Endothelial cell of hepatic sinusoid (primary cell): ENCODE results near the gene MICAL1.

Experiments used
- in situ Hi-C: cut with HindIII; loops from 2 replicates; pipeline ENCODE4 v1.10.0; 2017; ENCODE audit warnings: low sequenced_read_pairs

The MICAL1 gene

DNA sequence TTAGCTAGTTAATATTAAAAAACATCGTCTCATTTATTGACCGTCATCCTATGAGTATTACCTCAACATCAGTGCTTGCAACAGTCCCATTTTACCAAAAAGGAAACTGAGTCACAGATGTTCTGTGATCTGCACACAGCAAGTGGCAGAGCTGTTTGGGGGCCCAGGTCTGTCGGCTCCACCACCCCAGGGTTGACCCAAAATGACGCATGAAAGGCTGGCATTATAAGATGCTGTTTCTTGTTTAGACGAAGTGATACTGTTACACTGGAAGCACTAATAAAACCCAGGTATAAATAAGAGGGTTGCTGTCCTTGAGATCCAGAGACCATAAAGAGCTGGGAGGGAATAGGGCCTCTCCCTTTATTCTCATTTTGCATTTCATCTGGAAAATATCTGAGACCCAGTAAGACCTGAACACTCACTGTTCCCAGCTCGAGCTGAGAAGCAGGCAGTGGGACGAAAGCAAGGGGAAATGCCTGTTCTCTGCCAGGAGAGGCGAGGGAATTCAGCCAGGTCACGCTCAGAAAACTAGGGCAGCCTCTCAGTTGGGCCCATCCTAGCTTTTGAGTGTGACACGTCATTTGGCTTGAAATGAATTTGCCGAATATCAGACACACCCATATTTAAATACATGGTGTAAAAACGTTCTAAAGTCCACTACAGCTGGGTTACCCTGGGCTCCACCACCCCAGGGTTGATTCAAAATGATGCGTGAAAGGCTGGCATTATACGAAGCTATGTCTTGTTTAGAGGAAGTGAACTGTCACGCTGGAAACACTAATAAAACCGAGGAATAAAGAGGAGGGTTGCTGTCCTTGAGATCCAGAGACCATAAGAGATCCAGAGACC lies 1.4 kb upstream of the MICAL1 start:
- in situ Hi-C loops: no loop called here

DNA sequence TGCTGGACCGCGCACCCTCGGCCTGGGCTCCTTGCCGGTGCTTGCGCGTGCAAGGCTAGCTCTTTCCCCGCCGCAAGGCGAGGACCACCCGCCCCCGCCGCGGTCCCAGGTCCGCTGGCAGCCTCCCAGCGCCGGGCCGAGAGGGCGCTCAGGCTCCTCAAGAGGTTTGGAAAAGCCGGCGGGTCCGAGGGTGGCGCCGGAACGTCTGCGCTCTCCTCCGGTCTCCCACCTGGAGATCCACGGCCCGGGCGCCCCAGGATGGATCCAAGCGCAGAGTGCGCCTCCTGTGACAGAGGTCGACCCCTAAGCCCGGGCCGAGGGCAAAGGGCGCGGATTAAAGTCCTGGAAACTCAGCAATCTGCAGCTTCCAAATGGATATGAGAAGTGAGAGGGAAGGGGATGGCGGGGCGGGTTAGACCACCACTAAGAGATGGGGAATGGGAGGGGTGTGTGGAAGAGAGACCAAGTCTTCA lies 575 bp upstream of the MICAL1 start:
- in situ Hi-C loops: no loop called here

DNA sequence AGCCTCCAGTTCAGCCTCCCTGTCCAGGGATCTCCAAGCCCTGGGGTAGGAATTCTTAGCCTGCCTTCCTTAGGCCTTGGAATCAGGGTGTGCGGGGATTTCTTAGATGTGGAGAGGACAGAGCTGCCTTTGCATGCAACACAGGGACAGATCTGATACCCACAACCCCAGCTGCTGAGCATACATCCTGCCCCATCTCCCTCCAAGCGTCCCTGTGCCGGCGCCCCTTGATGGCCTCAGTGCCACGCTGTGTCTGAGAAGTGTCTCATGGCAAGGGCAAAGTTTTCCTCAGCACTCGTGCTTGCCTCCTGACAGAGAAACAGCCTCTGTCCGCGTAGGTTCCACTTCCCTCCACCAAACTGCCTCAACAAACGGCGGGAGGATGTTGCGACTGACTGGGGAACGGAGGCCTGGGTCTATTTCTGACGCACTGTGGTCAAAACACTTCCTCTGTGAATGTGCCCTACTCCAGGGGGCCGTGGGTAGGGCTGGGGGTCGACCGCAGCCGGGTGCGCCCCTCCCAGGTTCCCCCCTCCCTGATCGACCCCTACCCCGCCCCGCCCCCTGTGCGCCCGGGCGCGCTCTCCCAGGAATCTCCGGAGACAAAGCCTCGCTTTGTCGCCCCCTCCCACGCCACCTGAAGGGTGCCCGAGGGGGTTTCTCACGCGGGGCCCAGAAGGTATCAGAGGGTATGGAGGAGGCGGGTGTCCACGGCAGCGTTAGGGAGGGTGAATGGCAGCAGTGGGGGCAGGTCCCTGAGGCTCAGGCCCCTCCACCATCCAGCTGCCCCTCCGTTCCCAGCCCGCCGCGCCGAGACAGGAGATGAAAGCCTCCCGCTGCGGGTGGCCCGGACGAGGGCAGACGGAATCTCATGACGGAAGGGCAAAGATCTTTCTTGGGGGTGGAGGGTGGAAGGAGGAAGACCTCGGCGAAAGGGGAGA lies 806 bp downstream of the MICAL1 start:
- in situ Hi-C loops: loop anchor here (5.0 kb wide), 1 partner anchor 38 kb away; no protein-coding TSS in a partner anchor

DNA sequence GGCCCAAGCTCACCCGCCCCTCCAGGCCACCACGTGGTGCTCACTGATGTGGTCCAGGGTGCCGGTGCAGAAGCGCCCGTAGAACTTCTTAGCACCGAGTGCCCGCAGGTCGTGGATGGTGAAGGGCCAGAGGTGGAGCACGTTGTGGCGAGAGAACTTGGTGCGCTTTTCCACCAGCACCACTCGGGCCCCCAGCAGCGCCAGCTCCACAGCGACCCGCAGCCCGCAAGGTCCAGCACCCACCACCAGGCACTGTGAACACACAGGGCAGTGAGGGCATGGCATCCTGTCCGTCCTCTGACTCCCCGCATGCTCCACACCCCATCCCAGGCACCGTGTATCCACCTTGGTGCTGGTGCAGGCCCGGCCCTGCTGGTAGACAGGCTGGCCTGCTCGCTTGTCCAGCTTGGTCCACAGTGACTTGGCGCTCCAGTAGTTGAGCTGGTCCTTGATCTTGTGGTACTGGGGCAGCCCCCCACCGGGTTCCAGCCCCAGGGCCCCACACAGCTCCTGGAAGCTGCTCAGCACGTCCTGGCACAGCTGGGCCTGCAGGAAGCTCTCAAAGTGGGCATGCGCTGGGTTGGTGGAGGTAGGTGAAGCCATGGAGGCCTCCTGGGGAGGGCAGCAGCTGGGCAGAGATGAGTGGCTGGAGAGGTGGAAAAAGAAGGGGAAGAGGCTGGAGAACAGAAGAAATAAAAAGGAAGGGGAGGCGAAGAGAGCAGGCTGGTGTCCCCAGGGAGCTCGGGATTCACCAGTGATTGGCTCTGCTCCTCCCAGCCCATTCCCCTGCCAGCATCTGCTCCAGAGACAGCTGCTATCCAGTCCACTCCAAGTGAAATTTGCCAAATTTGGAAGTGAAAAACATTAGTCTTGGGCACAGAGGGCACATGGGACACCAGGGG lies 1.7 kb downstream of the MICAL1 start:
- in situ Hi-C loops: loop anchor here (5.0 kb wide), 1 partner anchor 38 kb away; no protein-coding TSS in a partner anchor

DNA sequence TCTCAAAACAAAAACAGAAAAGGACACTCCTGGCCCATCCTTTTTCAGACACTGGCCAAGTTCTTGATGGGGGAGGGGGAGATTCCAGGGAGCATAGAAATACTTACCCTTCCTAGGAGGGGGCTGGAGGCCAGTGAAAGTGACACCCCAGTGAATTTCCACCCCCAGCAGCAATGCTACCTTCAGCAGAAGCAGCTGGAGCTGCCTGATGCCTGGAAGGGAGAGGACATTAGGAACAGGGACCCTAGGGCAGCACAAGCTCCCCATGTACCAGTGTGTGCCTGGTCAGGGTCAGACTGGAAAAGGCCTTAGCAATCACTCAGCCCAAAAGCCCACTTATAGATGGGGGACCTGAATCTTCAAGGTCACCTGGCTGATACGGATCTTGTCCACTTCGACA lies 2.4 kb downstream of the MICAL1 start:
- in situ Hi-C loops: loop anchor here (5.0 kb wide), 1 partner anchor 39 kb away; no protein-coding TSS in a partner anchor

DNA sequence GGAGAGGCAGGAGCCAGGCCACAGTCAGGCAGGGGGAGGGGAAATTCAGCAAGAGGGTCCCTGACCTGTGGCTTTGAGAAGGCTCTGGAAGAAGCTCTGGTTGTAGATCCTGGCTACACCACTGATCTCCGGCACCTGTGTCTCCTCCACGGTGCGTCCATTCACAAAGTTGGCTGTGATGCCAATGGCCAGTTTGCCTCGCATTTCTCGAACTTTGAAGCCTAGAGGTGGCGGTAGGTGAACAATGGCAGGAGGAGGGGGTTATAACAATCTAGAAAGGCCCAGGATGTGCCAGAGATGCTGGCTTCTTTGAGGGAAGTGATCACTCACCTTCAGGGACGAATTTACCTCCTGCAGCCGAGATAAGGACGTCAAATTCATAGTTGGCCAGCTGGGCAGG lies 3.4 kb downstream of the MICAL1 start:
- in situ Hi-C loops: loop anchor here (5.0 kb wide), 1 partner anchor 40 kb away; no protein-coding TSS in a partner anchor

DNA sequence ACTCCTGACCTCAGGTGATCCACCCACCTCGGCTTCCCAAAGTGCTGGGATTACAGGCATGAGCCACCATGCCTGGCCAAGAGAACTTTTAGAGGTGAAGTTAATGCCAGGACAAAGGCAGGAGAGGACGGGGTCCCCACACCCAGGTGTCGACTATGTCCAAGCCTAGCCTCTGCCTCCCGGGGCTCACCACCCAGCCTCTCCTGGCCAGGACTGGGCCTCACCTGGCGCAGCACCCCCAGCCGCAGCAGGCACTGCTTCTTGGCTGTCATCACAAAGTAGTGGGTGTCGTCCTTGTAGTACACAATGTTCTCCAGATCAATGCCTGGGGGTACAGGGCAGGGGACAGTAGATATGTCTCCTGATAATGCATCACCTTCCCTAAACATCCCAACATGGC lies 4.2 kb downstream of the MICAL1 start:
- in situ Hi-C loops: loop anchor here (5.0 kb wide), 1 partner anchor 41 kb away; no protein-coding TSS in a partner anchor

DNA sequence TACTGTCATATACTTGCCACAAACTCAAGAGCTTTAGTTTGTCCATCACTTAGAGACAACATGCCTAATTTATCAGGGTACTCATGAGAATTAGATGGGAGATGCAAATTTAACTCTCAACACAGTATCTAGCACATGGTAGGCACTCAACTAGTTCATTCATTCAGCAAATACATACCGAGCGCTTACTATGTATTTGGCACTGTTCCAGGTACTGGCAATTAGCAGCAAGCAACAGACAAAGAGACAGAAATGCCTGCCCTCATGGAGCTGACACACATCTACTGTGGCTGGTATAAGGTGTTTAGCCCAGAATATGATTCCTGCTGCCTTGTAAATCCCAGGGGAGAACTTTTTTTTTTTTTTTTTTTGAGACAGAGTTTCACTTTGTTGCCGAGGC lies 4.8 kb downstream of the MICAL1 start:
- in situ Hi-C loops: loop anchor here (5.0 kb wide), 1 partner anchor 42 kb away; no protein-coding TSS in a partner anchor

DNA sequence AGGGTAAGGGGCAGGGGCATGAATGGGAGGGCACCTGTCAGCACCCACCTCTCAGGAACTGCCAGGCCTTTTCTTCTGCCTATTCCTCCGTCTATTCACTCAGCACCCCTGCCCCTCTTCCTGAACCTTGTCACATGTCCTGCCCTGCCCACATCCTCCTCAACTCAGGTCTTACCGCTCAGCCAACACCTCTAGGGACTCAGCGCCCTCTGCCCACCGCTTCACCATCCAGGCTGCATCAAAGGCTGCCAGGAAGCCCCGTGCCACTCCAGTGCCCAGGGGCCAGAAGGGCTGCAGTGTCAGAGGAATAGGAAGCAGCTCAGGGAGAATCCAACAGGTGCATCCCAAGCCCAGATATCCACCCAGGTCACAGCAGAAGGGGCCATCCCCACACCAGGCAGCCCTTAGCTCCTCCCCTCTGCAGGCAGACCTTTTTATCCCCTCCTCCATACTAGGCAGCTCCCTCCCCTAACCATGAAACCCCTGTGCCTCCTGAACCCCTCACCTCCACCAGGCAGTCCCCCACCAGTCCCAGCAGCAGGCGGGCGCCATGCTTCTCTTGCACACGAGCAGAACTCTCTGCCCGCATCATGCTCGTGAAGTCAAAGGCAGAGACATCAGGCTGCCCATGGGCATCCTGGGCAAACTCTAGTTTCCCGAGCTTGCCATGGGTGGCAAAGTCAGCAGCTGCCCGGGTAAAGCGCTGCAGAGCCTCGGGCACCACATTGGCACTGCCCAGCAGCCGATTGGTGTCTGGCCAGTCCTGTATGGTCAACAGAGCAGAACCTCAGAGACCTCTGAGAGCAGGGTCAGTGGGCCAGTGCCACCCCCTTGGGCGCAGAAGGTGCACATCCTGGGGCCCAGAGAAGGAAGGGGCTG lies 5.5 kb downstream of the MICAL1 start:
- in situ Hi-C loops: loop anchor here (5.0 kb wide), 1 partner anchor 42 kb away; no protein-coding TSS in a partner anchor

DNA sequence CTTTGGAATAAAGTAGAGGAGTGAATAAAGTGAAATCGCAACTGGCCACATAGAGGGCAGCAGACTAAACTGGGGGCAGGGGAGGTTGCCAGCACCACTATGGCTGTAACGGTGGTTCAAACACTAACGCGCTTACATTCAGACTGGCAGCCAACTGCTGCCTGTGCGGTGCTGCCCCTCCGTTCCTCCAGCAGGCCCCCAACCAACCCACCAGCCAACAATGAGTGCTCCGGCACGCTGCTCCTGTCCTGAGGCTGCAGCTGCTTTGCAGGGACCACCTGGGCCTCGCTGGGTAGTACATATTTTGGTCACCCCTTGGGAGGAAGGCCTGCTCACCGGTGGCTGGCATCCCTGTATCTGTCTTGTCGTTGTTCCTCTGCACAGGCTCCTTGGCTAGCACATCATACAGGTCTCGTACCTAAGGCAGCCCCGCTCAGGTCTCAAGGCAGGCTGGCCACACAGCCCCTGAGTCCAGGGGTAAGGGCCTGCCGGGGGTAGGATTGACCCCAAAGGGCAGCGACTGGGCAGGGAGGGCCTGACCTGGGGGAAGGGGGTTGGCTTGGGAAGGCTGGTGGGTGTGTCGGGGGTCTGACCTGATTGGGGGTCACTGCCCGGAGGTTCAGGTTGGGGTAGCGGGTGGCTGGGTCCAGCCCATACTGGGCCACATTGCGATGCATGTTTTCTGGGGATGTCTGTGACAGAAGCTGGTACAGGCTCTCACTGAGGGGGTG lies 6.3 kb downstream of the MICAL1 start:
- in situ Hi-C loops: no loop called here

DNA sequence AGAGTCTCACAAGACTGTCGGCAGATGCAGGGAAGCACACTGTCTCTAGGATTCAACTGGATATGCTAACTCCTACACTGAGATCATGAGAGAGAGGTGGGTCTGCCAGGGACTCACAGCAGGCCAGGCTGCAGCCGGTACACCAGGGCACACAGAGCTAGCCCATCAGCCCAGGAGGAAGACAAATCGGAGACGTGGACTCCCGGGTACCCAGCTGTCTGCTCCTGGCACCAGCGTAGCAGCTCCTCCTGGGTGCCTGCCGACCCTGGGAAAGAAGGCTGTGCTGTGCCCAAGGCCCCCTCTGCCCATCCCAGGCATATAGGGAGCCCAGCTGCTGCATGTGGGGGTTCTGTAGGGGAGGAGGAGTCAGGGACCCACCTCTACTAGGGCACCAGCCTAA lies 7.0 kb downstream of the MICAL1 start:
- in situ Hi-C loops: no loop called here

DNA sequence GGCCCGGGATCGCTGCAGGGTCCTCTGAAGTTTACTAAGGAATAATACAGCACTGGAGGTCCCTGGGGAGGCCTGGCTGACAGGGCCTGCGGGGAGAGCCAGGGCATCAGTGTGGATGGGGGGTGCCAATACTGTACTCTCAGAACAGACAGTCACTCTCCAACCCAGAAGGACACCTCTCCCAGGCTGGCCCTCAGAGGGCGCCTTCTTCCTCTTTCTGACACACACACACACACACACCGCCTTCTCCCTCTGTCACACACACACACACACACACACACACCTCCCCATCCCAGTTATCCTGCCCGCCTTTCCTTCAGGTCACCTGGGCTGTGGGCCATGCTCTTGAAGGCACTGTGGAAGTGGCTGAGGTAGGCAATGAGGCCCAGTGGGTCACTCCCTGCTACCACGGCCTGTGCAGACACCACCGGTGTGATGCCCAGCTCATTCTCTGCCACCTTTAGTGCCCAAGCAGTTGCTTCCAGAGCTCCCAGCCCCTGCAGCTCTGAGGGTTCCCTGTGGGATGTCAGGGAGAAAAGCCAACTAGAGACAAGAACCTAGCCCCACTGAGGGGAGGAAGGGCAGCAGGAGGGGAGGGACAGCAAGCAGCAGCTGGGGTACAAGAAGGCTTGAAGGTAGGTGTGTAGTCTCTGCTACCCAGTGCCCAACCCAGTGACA lies 7.6 kb downstream of the MICAL1 start:
- in situ Hi-C loops: no loop called here

DNA sequence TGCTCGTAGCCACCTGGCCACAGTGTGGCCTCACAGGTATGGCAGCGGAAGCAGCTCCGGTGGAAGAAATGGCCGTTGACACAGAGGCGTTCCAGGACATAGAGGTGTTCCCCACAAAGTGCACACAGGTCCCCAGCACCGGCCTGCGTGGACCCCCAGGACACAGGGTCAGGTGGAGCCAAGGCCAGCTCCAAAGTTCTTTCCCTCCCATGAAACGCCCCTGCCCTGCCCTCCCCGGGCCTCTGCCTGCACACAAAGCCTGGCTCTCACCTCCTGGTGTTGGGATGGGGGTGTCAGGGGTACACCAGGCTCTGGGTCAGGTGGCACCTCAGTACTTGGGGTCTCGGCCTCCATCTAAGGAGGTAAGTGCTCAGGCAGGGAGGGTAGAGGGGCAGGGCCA lies 8.5 kb downstream of the MICAL1 start:
- in situ Hi-C loops: no loop called here

DNA sequence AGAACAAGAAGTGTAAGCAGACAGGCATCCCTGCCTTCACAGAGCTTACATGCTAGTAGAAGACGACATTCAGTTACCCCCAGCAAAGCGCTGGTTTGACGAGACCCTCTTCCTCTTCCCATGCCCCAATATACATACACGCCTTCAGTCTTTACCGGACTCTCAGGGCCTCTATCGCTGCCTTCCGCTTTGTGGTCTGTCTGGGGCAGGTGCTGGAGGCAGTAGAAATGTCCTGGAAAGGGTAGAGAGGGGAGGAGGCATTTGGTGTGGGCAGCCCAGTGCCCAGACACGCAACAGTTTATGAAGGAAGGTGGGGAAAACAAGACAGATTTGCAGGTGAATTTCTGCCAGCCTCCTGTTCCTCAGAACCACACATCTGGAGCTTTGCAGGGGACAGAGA lies 9.0 kb downstream of the MICAL1 start:
- in situ Hi-C loops: no loop called here

DNA sequence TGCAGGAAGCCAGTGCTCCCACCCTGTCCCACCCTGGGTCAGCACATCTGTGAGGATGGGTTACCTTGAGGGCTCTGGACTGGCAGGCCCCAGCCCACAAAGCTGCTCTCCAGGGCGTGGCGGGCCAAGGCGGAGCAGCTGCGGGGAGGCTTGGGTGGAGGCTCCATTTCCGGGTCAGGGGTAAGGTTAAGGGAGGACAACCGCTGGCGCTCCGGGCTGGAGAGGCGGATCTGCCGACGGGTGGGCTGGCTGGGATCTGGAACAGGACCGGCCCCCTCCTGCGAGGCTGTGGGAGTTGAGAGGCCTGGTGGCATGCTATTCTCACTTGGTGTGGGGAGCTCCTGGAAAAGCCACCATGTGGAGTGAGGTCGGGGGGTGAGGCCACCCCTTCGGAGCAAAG lies 9.5 kb downstream of the MICAL1 start:
- in situ Hi-C loops: no loop called here

DNA sequence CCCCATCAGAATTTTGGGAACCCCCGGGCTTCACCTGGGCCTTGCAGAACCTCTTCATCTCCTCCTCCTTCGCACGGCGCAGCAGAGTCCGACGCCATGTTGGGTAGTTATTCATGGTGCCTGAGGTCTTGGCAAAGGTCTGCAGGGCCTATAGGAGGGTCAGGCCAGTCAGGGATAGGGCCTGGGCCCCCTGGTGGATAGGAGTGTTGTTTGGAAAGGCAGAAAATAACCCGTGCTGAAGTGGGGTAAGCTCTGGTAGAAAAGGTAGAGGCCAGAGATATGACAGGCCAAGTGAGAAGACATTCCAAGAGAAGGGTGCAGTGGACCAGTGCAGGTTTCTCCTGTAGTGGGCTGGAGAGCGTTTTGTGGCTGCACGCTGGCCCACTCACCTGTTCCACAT lies 10.2 kb downstream of the MICAL1 start:
- in situ Hi-C loops: no loop called here

DNA sequence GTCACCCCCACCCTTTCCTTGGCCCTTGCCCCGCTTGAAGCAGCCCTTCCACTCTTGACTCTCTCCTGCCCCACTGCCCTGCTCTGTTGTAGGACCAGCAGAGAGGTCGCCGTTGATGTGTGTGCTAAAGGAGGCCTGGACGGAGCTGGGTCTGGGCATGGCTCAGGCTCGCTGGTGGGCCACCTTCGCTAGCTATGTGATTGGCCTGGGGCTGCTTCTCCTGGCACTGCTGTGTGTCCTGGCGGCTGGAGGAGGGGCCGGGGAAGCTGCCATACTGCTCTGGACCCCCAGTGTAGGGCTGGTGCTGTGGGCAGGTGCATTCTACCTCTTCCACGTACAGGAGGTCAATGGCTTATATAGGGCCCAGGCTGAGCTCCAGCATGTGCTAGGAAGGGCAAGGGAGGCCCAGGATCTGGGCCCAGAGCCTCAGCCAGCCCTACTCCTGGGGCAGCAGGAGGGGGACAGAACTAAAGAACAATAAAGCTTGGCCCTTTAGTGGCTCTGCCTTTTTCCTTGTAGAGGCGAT lies 12.1 kb downstream of the MICAL1 start:
- in situ Hi-C loops: loop anchor here (5.0 kb wide), 1 partner anchor 84 kb away; no protein-coding TSS in a partner anchor
